MCF 10A (cell line): Measurements from ENCODE around the gene HPS1. TPM values are rescaled to one million over a fixed set of nuclear protein-coding genes. Genes with fewer than 3 reads are reported as not detected.

Experiments used
- BruUV-seq: library from RNA; stranded (reverse); fragments of 400-500 nt; replicated peaks from 2 replicates; lab custom pipeline; 2021; lab: Mats Ljungman, UMichigan
- CTCF ChIA-PET: fragments of 300-600 bp; sonication (Branson Sonifier 250); formaldehyde crosslinking; extraction: SDS; loops from one replicate; lab custom pipeline; 2021; ENCODE audit warnings: antibody characterized with exemption, inconsistent platforms; lab: Yijun Ruan, JAX
- POLR2A ChIA-PET: fragments of 300-600, 350-650 bp; sonication (Branson Sonifier 250); formaldehyde crosslinking; extraction: SDS; loops from one replicate; lab custom pipeline; 2020; ENCODE audit warnings: antibody characterized with exemption, inconsistent platforms; lab: Yijun Ruan, JAX
- DNase-seq: peaks from one replicate; pipeline ENCODE4 v3.0.0-alpha.2; 2018; ENCODE audit not compliant: unreplicated experiment
- H3K27ac Mint-ChIP-seq: one replicate; pipeline ENCODE4 v1.8.0; 2022; ENCODE audit warnings: mild to moderate bottlenecking, low read depth, mixed read lengths; ENCODE audit not compliant: unreplicated experiment
- H3K27me3 Mint-ChIP-seq: one replicate; pipeline ENCODE4 v1.8.0; 2022; ENCODE audit warnings: mixed read lengths; ENCODE audit not compliant: insufficient read depth, unreplicated experiment
- H3K36me3 Mint-ChIP-seq: one replicate; pipeline ENCODE4 v1.8.0; 2022; ENCODE audit warnings: mild to moderate bottlenecking, moderate library complexity, mixed read lengths; ENCODE audit not compliant: insufficient read depth, unreplicated experiment
- H3K4me1 Mint-ChIP-seq: one replicate; pipeline ENCODE4 v1.8.0; 2022; ENCODE audit warnings: mixed read lengths; ENCODE audit not compliant: insufficient read depth, unreplicated experiment
- H3K4me3 Mint-ChIP-seq: one replicate; pipeline ENCODE4 v1.8.0; 2022; ENCODE audit warnings: mild to moderate bottlenecking, moderate library complexity, mixed read lengths; ENCODE audit not compliant: unreplicated experiment
- H3K9me3 Mint-ChIP-seq: one replicate; pipeline ENCODE4 v1.8.0; 2022; ENCODE audit warnings: mixed read lengths; ENCODE audit not compliant: unreplicated experiment
- CTCF ChIP-seq: fragments of 200-600 bp; IDR thresholded peaks from one replicate; pipeline ENCODE4 v1.8.0; 2022; ENCODE audit warnings: antibody characterized with exemption, mild to moderate bottlenecking; ENCODE audit not compliant: unreplicated experiment
- intact Hi-C: fragments of 100-400 bp; cut with micrococcal nuclease; formaldehyde crosslinking; loops from 2 replicates; pipeline ENCODE4 v1.14.1; 2022
- total RNA-seq: library from RNA; stranded (reverse); gene quantifications from 2 replicates; pipeline ENCODE4 v1.2.3, GENCODE V29; 2022

Gene HPS1
- total RNA-seq, 1 experiment from 2014 or later = 41.8 TPM

GRCh38 chr10:98465866-98466265, 19.1 kb upstream of the HPS1 start:
- peaks cover 5% of the 10 kb centered on the region for H3K4me1 Mint-ChIP-seq

GRCh38 chr10:98463976-98464754, 17.4 kb upstream of the HPS1 start:
- CTCF ChIA-PET = interaction anchor here (0.5 kb wide), 1 partner anchor 162 kb away, joined by 4 read pairs; no protein-coding TSS in a partner anchor

More at GRCh38 chr10:98465866-98466265, 19.1 kb upstream of the HPS1 start:
- CTCF ChIA-PET = interaction anchor here (0.5 to 2.6 kb wide), 10 partner anchors 20 to 1053 kb away, joined by 3 to 21 read pairs (median 4); partner anchors contain the start of gene HPS1
- intact Hi-C loops = loop anchor here (2.0 to 10.0 kb wide), 3 partner anchors 201 to 905 kb away; partner anchors contain the start of gene LOXL4
- POLR2A ChIA-PET = no interaction called here
- no peaks in the 10 kb centered on the region for H3K27me3 Mint-ChIP-seq
- TF ChIP-seq CTCF = no peak
- no TSS peak for BruUV-seq
- no peak for DNase-seq
- H3K36me3 Mint-ChIP-seq = no peaks in the 10 kb centered on the region
- peak overlapping the region; percentile 21 for H3K27ac Mint-ChIP-seq
- no peak overlapping the region for H3K4me3 Mint-ChIP-seq
- no peaks in the 10 kb centered on the region for H3K9me3 Mint-ChIP-seq

GRCh38 chr10:98463016-98463415, 16.3 kb upstream of the HPS1 start:
- Mint-ChIP-seq H3K4me1 (peaks cover 13% of the 10 kb centered on the region), H3K4me3 (no peak overlapping the region), H3K9me3 (no peaks in the 10 kb centered on the region), H3K27me3 (peaks cover 6% of the 10 kb centered on the region), H3K27ac (no peak overlapping the region), H3K36me3 (no peaks in the 10 kb centered on the region)
- ChIA-PET POLR2A (no interaction called here), CTCF (interaction anchor here (0.6 kb wide), 1 partner anchor 578 kb away, joined by 4 read pairs; no protein-coding TSS in a partner anchor)
- BruUV-seq = no TSS peak
- no peak for TF ChIP-seq CTCF
- DNase-seq = no peak
- intact Hi-C loops = loop anchor here (10.0 kb wide), 2 partner anchors 198 to 392 kb away; partner anchors contain the start of gene LOXL4

More at GRCh38 chr10:98463976-98464754, 17.4 kb upstream of the HPS1 start:
- H3K4me3 Mint-ChIP-seq = no peak overlapping the region
- DNase-seq = no peak
- H3K4me1 Mint-ChIP-seq = peaks cover 8% of the 10 kb centered on the region
- H3K9me3 Mint-ChIP-seq = no peaks in the 10 kb centered on the region
- intact Hi-C loops = loop anchor here (10.0 kb wide), 2 partner anchors 199 to 391 kb away; partner anchors contain the start of gene LOXL4
- no peaks in the 10 kb centered on the region for H3K27me3 Mint-ChIP-seq
- no peak for TF ChIP-seq CTCF
- H3K36me3 Mint-ChIP-seq = no peaks in the 10 kb centered on the region
- BruUV-seq = no TSS peak
- POLR2A ChIA-PET = no interaction called here
- H3K27ac Mint-ChIP-seq = no peak overlapping the region

- Mint-ChIP-seq H3K4me1 (peaks cover 18% of the 10 kb centered on the region), H3K9me3 (no peaks in the 10 kb centered on the region), H3K27ac (no peak overlapping the region), H3K4me3 (no peak overlapping the region), H3K36me3 (no peaks in the 10 kb centered on the region), H3K27me3 (peaks cover 15% of the 10 kb centered on the region)
- no TSS peak for BruUV-seq
- ChIA-PET CTCF (interaction anchor here (0.5 to 2.1 kb wide), 6 partner anchors 86 to 1905 kb away, joined by 3 to 8 read pairs (median 3); no protein-coding TSS in a partner anchor), POLR2A (interaction anchor here (0.8 kb wide), 1 partner anchor 678 kb away, joined by 3 read pairs; no protein-coding TSS in a partner anchor)
- intact Hi-C loops = loop anchor here (10.0 kb wide), 2 partner anchors 197 to 393 kb away; partner anchors contain the start of gene LOXL4
- TF ChIP-seq CTCF = no peak
- no peak for DNase-seq
Measured at GRCh38 chr10:98461500-98461842, 14.7 kb upstream of the HPS1 start.
